GM10847 (cell line): ENCODE measurements around the gene PPP1R3A.

Source experiments
- POLR2A ChIP-seq: IDR thresholded peaks from 2 replicates; pipeline ENCODE4 v1.6.1; 2011; ENCODE audit not compliant: insufficient read length; ENCODE audit errors: extremely low read depth

PPP1R3A gene

DNA sequence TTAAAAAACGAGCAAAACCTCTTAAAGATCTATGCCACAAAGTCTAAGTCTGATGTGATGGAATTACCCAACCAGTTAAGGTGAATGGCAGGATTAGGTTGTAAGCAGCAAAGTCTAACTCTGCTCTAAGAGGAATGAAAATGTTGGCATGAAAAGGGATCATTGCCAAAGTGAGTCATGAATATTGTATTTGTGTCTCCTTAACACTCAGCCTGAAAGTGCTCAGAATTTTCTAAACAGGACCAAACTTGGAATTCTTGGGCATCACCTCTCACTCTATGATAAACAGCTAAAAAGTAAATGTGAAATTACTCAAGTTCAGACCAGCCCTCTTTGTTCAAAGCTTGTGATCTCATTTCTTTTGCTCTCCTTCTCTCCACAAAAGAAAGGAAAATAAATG, 27.0 kb downstream of the PPP1R3A start:
- TF ChIP-seq POLR2A, result no peak

DNA sequence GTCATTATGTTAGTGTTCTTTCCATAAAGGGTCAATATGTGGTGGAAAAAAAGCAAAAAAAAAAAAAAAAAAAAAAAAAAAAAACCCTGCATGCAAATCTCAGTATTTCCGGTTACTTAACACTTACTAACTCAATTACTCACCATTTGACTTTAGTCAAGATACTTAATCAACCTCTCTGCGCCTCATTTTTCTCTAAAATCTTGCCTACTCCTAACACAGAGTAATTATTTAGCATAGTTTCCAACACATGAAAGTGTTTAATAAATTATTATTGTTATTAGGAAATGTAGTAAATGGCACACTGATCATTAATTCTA, 27.8 kb downstream of the PPP1R3A start:
- TF ChIP-seq POLR2A, result no peak

DNA sequence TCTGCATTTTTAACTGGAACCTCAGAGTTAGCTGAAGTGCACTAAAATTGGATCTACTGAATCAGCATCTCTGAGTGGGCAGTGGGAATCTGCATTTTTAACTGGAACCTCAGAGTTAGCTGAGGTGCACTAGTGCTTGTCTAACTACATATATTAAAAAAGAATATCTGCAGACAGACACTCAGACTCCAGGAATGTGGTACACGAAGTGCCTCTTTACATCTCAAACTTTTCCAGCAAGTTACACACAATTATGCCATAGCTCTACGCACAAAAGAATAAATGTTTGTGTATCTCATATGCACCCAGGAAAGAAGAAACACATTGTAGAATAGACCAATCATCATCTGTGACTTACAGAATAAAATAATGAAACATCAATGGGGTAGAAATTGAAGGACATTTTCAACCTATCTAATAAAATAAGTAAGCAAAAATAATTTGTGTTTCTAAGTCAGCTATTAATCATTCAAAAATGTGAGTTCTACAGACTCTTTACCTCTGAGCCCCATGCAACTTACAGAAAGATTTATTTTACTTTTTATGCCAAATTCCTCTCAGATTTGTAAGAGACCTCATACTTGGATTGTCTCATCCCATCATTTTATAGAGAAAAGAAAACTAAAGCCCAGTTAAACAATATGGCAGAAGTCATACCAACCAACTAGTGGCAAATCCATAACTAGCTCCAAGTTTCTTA, 28.3 kb downstream of the PPP1R3A start:
- no peak for TF ChIP-seq POLR2A

DNA sequence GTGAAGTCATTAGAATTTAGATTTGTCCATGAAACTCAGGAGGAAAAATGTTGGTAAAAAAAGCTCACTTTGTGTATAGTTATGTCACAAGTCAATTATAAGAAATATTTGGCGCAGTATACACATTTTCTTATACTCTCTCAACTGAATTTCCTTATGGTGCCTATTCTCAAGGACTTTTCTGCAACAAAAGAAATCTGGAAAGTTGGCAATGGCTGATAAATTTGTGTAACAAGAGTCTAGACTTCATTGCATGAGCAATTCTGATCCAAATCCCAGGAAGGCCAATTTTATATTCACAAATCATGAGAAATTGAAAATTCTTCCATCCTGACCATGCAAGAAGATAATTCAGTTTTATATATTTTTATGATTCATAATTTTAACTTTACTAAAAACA, 35.7 kb downstream of the PPP1R3A start:
- TF ChIP-seq POLR2A, result no peak

DNA sequence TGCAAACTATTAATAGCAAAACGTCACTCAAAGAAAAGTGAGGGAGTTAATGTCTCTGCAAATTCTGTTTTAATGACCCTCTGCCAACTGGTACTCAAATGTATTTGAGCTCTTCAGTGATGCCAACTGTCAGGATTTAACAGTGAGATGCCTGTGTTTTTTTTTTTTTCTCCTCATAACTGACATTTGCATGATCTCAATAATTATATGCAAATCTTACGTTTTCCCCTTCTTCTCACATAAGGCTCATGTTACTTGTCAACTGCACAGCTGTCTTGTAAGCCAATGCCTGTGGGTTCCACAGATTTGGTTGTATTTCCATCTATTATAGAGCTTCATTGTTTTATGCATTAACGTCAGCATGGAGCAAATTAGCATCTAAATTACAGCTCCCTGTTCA, 38.2 kb downstream of the PPP1R3A start:
- no peak for TF ChIP-seq POLR2A

DNA sequence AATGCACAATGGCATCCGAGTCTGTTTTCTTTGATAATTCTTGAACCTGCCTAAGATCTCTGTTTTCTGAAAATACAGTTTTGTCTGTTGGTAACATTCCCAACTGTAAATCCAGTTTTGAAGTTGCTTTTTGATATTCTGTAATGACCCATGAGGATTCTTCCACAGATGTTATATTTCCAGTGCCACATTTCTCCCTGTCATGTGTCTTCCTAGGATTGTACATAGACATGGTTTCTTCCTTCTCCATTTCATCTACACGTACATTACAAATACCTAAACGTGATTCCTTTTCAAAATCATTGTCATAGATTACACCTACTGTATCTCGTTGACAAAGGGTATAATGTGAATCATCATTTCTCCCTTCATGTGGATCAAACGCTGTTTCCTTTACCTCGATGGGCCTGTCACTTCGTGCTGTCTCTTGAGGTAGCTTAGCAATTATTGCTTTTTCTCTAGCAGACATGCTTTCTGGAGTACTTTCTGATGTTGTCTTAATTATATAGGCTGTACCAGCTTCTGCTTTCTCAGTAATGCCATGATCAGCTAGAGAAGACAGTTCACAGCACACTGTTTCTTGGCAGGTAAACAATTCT, 40.3 kb downstream of the PPP1R3A start:
- TF ChIP-seq POLR2A, result no peak

DNA sequence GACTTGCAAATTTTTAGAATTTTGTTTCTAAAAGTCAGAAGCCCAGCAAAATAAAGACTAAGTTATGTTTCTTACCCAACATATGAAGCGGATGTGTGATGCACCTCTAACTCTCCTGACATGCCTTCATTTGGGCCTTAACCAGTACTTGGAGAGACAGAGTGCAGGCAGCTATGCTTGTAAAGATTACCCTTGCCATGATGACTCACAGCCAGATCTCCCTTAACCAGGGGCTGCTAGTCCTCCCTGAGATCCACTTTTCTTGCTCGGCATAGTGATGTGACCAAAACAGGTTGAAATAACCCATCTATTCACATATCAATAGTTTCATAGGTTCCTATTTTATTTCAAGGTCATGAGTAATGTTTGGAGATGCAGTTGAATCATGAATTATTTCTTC, 43.6 kb downstream of the PPP1R3A start:
- TF ChIP-seq POLR2A, result no peak

DNA sequence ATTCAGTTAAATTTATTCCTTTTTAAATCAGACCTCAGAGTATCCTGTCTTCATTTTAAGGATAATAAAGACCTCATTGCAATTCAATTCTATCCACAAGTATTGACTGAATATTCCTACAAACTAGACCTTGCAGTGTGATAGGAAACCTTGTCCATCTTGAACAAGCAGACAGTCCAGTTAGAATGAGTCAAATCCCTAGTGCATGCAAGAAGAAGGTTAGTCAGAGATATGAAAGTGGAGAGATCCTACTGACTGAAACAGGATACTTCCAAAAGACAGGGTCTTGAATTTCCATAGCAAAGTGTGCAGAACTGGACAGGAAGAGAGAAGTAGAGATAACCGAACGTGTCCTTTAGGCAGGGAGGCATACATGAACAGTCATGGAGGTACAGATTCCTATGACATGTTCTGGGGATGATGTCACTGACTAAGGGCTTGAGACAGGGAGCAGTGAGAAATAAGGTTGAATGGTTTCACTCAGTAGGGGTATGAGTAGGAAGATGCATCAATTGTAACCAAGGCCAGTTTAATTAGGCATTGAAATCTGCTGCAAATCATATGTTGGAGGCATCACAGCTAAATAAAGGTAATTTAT, 45.2 kb downstream of the PPP1R3A start:
- TF ChIP-seq POLR2A, result no peak

DNA sequence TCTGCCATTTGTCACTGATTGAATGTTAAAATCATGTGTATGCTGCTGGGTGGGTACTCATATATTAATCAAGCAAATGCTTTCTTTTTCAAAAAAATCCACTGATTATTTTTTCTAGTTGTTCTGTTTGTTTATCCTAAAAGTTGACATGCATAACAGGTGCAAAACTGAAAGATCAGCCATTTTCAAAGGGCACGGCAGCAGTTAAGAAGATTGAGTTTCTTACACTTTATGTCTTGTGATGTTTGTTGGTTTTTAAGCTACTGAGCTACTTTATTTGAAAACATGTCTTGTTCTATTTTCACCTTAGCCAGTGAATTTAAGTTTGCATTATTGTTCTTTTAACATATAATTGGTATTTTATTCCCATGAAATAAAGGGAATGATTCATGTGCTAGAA, 45.8 kb downstream of the PPP1R3A start:
- no peak for TF ChIP-seq POLR2A

DNA sequence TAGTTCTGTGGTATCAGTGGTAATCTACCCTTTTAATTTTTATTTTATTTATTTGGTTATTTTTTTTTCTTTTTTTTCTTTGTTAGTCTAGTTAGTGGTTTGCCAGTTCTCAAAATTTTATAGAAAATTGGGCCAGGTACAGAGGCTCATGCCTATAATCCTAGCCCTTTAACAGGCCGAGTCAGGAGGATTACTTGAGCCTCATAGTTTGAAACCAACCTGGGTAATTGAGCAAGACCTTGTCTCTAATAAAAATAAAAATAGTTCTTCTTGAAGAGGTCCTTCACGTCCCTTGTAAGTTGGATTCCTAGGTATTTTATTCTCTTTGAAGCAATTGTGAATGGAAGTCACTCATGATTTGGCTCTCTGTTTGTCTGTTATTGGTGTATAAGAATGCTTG, 51.5 kb downstream of the PPP1R3A start:
- TF ChIP-seq POLR2A, result no peak

DNA sequence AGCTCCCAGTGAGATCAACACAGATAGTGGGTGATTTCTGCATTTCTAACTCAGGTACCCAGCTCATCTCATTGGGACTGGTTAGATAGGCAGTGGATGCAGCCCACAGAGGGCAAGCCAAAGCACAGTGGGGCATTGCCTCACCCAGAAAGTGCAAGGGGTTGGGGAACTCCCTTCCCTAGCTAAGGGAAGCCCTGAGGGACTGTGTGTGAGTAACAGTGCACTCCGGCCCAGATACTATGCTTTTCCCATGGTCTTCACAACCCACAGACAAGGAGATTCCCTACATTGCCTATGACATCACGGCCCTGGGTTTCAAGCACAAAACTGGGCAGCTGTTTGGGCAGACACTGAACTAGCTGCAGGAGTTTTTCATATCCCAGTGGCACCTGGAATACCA, 62.8 kb downstream of the PPP1R3A start:
- TF ChIP-seq POLR2A, result no peak

DNA sequence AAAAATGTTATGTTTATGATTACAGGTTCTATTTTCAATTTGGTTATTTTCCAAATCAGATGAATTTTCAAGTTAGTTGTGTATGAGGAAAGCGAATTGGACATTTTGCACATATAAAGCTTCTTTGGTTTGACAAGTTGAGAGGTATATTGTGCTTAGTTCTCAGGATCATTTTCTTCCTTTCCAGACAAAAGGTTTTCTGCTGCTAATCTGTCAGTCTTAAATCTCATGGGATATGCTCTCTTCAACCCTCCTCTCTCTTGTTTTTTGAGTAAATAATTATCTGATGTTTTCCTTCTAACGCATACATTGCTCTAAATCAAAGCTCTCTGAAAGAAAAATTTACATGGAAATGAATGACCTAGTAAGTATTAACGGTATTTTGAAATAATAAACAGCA, 77.9 kb downstream of the PPP1R3A start:
- no peak for TF ChIP-seq POLR2A

DNA sequence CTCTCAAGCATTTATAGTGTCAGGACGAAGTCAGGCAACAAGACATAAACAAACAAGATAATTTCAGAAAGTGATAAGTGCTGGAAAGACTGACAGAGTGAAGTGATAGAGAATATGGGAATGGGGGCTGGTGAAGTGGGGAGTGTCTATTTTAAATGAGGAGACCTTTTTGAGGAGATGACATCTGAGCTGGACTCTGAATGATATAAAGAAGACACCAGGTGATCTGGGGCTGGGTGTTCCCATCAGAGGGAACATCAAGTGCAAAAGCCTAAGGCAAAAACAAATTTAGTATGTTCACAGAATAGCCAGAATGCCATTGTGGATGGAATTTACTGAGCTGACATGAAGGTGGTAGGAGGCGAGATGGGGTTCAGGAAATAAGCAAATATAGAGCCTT, 83.4 kb downstream of the PPP1R3A start:
- TF ChIP-seq POLR2A, result no peak

DNA sequence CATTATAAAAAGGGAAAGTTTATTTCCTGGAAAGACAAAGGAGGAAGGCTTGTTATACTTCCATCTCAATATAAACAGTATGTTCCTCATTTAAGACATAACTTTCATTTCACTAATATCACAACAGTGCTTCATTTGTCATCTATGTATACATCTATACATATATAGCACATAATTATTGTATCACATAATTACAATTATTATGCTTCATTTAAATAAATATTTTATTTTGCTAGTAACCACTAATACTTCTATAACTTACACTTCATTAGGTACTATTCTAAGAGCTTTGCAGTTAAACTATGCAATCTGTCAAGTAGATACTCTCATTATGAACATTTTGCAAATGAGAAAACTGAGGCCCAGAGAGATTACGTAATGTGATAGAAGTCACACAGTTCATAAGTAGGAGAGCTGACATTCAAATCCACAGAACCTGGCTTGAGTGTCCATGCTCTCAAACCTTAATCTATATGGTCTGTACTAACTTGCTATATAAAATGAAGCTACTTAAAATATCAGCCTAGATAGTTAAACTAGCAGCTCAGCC, 86.5 kb downstream of the PPP1R3A start:
- TF ChIP-seq POLR2A, result no peak

DNA sequence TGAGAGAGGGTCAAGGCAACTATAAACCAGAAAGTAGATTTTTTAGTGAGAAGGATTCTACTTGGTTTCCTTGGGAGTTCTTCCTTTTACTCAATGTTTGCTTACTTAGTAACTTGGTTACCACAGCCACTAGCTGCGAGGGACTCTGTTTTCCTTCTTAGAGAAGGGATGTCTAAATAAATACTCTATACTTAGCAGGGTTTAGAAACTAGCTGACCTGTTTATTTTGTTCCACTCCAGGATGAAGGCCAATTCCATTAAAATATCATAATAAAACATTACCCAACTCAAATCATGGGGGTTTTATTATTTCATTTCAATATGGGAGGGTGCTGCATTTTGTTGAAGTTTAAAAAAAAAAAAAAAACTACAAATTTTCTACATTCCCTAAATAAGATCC, 87.3 kb downstream of the PPP1R3A start:
- no peak for TF ChIP-seq POLR2A

DNA sequence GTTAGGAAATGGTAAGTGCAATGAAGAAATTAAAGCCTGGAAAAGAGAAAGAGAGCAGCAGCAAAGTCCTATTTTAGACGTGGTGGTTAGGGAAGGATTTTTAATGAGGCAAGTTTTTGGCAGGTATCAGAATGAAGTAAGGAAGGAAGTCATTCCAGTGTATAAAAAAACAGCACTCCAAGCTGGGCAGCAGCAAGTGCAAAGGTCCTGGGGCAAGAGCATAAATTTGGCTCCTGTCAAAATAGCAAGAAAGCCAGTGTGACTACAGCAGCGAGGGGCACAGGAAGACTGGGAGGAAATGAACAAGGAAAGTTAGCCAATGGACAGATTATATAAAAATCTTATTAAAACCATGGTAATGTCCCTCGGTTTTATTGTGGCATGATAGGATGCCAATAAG, 90.2 kb downstream of the PPP1R3A start:
- no peak for TF ChIP-seq POLR2A
